ENCODE data around the gene VEGFC.

GRCh38 chr4:176761872-176762271 lies 30.9 kb downstream of the VEGFC start:
- TF ChIP-seq CTCF (IDR thresholded peaks at IDR 0.05; ENCODE audit: insufficient read depth, low read depth, low read length) (no peak), EZH2 (IDR thresholded peaks at IDR 0.05; ENCODE audit: insufficient read depth, low read length) (no peak)
